ENCODE results near the gene BLTP2. TPM values are rescaled to one million over a fixed set of nuclear protein-coding genes. Genes with fewer than 3 reads are reported as not detected.

The BLTP2 gene
- total and polyA plus RNA-seq, 10 of the 15 experiments (the other 5 are each of a cell fraction or from before 2014, with no cell fraction given) = 14.2 to 151 (median 78.1) TPM

GRCh38 chr17:28667870-28668269 is 22.9 kb upstream of the BLTP2 start (continued):
- TF ChIP-seq HSF1 (IDR thresholded peaks at IDR 0.05; ENCODE audit: low read depth, low read length) = no peak
- TF ChIP-seq SRF (IDR thresholded peaks at IDR 0.05; ENCODE audit: low read depth in 2 of 2, low read length in 2 of 2) = no peak
- no peak for TF ChIP-seq NFYB (IDR thresholded peaks at IDR 0.05; ENCODE audit: insufficient read depth, low read depth, low read length)
- TF ChIP-seq ZNF622 (IDR thresholded peaks at IDR 0.05) = no peak
- TF ChIP-seq POLR2A (IDR thresholded peaks at IDR 0.05; ENCODE audit: low read depth, low read length) = no peak
- no peak for TF ChIP-seq HDGF (IDR thresholded peaks at IDR 0.05)
- TF ChIP-seq ETV6 (conservative IDR thresholded peaks at IDR 0.05 in 1 of 2, IDR thresholded peaks at IDR 0.05 in 1 of 2; ENCODE audit: borderline replicate concordance in 1 of 2, low read depth in 1 of 2) = no peak
- no peak for TF ChIP-seq ZBED1 (IDR thresholded peaks at IDR 0.05; ENCODE audit: borderline replicate concordance)
- TF ChIP-seq PAX5 (IDR thresholded peaks at IDR 0.05; ENCODE audit: borderline replicate concordance, low read depth, low read length) = no peak
- no peak for TF ChIP-seq ZBTB4 (CRISPR knock-in tag; IDR thresholded peaks at IDR 0.05)
